ENCODE measurements around the gene SOX18.

SOX18 gene

GRCh38 chr20:64072498-64073063, 23.1 kb upstream of the SOX18 start:
- no peaks in the 10 kb centered on the region for H3K9me3 ChIP-seq (ENCODE audit: low read depth, low read length)
- DNase-seq (ENCODE audit: low read depth, low spot score) = no peak
- no peak overlapping the region for H3K4me3 ChIP-seq
- no peaks in the 10 kb centered on the region for H3K36me3 ChIP-seq (ENCODE audit: insufficient read depth, low read length)
- TF ChIP-seq POLR2AphosphoS5 (IDR thresholded peaks at IDR 0.05; ENCODE audit: borderline replicate concordance, low read depth, low read length) (0 out of 2 replicates have a peak, but pooled peaks have one; percentile 6), EZH2 (IDR thresholded peaks at IDR 0.05) (no peak)
- H3K27ac ChIP-seq = no peak overlapping the region
- H3K9ac ChIP-seq (ENCODE audit: insufficient read length) = no peak overlapping the region

GRCh38 chr20:64071341-64072332, 22.2 kb upstream of the SOX18 start:
- H3K9ac ChIP-seq (ENCODE audit: insufficient read length) = no peak overlapping the region
- H3K4me3 ChIP-seq = no peak overlapping the region
- TF ChIP-seq EZH2 (IDR thresholded peaks at IDR 0.05) = no peak
- TF ChIP-seq POLR2AphosphoS5 (IDR thresholded peaks at IDR 0.05; ENCODE audit: borderline replicate concordance, low read depth, low read length) = 0 out of 2 replicates have a peak, but pooled peaks have one; percentile 26
- H3K9me3 ChIP-seq (ENCODE audit: low read depth, low read length) = no peaks in the 10 kb centered on the region
- no peaks in the 10 kb centered on the region for H3K36me3 ChIP-seq (ENCODE audit: insufficient read depth, low read length)
- H3K27ac ChIP-seq = no peak overlapping the region
- no peak for DNase-seq (ENCODE audit: low read depth, low spot score)

GRCh38 chr20:64070244-64070993, 21.0 kb upstream of the SOX18 start:
- H3K9ac ChIP-seq (ENCODE audit: insufficient read length) = no peak overlapping the region
- no peaks in the 10 kb centered on the region for H3K9me3 ChIP-seq (ENCODE audit: low read depth, low read length)
- no peak overlapping the region for H3K4me3 ChIP-seq
- DNase-seq (ENCODE audit: low read depth, low spot score) = no peak
- TF ChIP-seq POLR2AphosphoS5 (IDR thresholded peaks at IDR 0.05; ENCODE audit: borderline replicate concordance, low read depth, low read length) = no peak
- no peak for TF ChIP-seq FOXP2 (optimal IDR thresholded peaks at IDR 0.05; ENCODE audit: control extremely low read depth, extremely low read length, insufficient read depth)
- no peak for TF ChIP-seq EZH2 (IDR thresholded peaks at IDR 0.05)
- H3K27ac ChIP-seq = no peak overlapping the region
- H3K36me3 ChIP-seq (ENCODE audit: insufficient read depth, low read length) = no peaks in the 10 kb centered on the region

- TF ChIP-seq POLR2AphosphoS5 (IDR thresholded peaks at IDR 0.05; ENCODE audit: borderline replicate concordance, low read depth, low read length) = no peak
- TF ChIP-seq FOXP2 (optimal IDR thresholded peaks at IDR 0.05; ENCODE audit: control extremely low read depth, extremely low read length, insufficient read depth) = no peak
- TF ChIP-seq EZH2 (IDR thresholded peaks at IDR 0.05) = no peak
- Histone ChIP-seq H3K36me3 (ENCODE audit: insufficient read depth, low read length) (no peaks in the 10 kb centered on the region), H3K9ac (ENCODE audit: insufficient read length) (no peak overlapping the region), H3K27ac (no peak overlapping the region), H3K9me3 (ENCODE audit: low read depth, low read length) (no peaks in the 10 kb centered on the region), H3K4me3 (no peak overlapping the region)
- no peak for DNase-seq (ENCODE audit: low read depth, low spot score)
These were observed 20.3 kb upstream of the SOX18 start for GRCh38 chr20:64069614-64070243.

GRCh38 chr20:64069209-64069613, 19.8 kb upstream of the SOX18 start:
- no peak for DNase-seq (ENCODE audit: low read depth, low spot score)
- no peaks in the 10 kb centered on the region for H3K36me3 ChIP-seq (ENCODE audit: insufficient read depth, low read length)
- no peak for TF ChIP-seq POLR2AphosphoS5 (IDR thresholded peaks at IDR 0.05; ENCODE audit: borderline replicate concordance, low read depth, low read length)
- TF ChIP-seq FOXP2 (optimal IDR thresholded peaks at IDR 0.05; ENCODE audit: control extremely low read depth, extremely low read length, insufficient read depth) = no peak
- no peak for TF ChIP-seq EZH2 (IDR thresholded peaks at IDR 0.05)
- no peak overlapping the region for H3K9ac ChIP-seq (ENCODE audit: insufficient read length)
- no peak overlapping the region for H3K4me3 ChIP-seq
- H3K9me3 ChIP-seq (ENCODE audit: low read depth, low read length) = no peaks in the 10 kb centered on the region
- no peak overlapping the region for H3K27ac ChIP-seq

GRCh38 chr20:64068386-64069208, 19.2 kb upstream of the SOX18 start:
- no peak overlapping the region for H3K4me3 ChIP-seq
- H3K36me3 ChIP-seq (ENCODE audit: insufficient read depth, low read length) = no peaks in the 10 kb centered on the region
- H3K9ac ChIP-seq (ENCODE audit: insufficient read length) = no peak overlapping the region
- H3K9me3 ChIP-seq (ENCODE audit: low read depth, low read length) = no peaks in the 10 kb centered on the region
- no peak for TF ChIP-seq FOXP2 (optimal IDR thresholded peaks at IDR 0.05; ENCODE audit: control extremely low read depth, extremely low read length, insufficient read depth)
- DNase-seq (ENCODE audit: low read depth, low spot score) = no peak
- no peak overlapping the region for H3K27ac ChIP-seq

- Histone ChIP-seq H3K27ac (no peak overlapping the region), H3K4me3 (no peak overlapping the region), H3K36me3 (ENCODE audit: insufficient read depth, low read length) (no peaks in the 10 kb centered on the region), H3K9me3 (ENCODE audit: low read depth, low read length) (no peaks in the 10 kb centered on the region), H3K9ac (ENCODE audit: insufficient read length) (no peak overlapping the region)
- DNase-seq (ENCODE audit: low read depth, low spot score) = no peak
- no peak for TF ChIP-seq EZH2 (IDR thresholded peaks at IDR 0.05)
- TF ChIP-seq POLR2AphosphoS5 (IDR thresholded peaks at IDR 0.05; ENCODE audit: borderline replicate concordance, low read depth, low read length) = no peak
- TF ChIP-seq FOXP2 (optimal IDR thresholded peaks at IDR 0.05; ENCODE audit: control extremely low read depth, extremely low read length, insufficient read depth) = no peak
These were observed 18.4 kb upstream of the SOX18 start for GRCh38 chr20:64067733-64068307.
